Activated T-cell treated with anti-CD3 and anti-CD28 coated beads for 1 hour (primary cell): Measurements from ENCODE around the gene PLXND1.

Experiments used
- DNase-seq: peaks from one replicate; pipeline ENCODE4 v3.0.0-alpha.2; 2020; ENCODE audit warnings: low read depth

The PLXND1 gene

GRCh38 chr3:129561619-129562248 lies 44.7 kb downstream of the PLXND1 start:
- DNase-seq, result no peak

- DNase-seq, result no peak
Observed at GRCh38 chr3:129560911-129561594, 45.4 kb downstream of the PLXND1 start.

- DNase-seq, result no peak
Observed at GRCh38 chr3:129560269-129560787, 46.1 kb downstream of the PLXND1 start.

GRCh38 chr3:129559565-129560079 lies 46.9 kb downstream of the PLXND1 start:
- DNase-seq, result no peak

GRCh38 chr3:129558772-129559564 lies 47.5 kb downstream of the PLXND1 start:
- no peak for DNase-seq

- DNase-seq, result no peak
Observed at GRCh38 chr3:129558081-129558771, 48.2 kb downstream of the PLXND1 start.

GRCh38 chr3:129557548-129557894 lies 49.0 kb downstream of the PLXND1 start:
- DNase-seq, result no peak

GRCh38 chr3:129556890-129557547 lies 49.5 kb downstream of the PLXND1 start:
- DNase-seq, result no peak

- DNase-seq, result no peak
Observed at GRCh38 chr3:129556358-129556695, 50.1 kb downstream of the PLXND1 start.

GRCh38 chr3:129555616-129556357 lies 50.7 kb downstream of the PLXND1 start:
- DNase-seq, result no peak

GRCh38 chr3:129555153-129555550 lies 51.3 kb downstream of the PLXND1 start:
- no peak for DNase-seq

GRCh38 chr3:129554356-129555152 lies 51.9 kb downstream of the PLXND1 start:
- DNase-seq, result no peak

GRCh38 chr3:129553719-129554118 lies 52.8 kb downstream of the PLXND1 start:
- DNase-seq, result no peak

GRCh38 chr3:129553171-129553570 lies 53.3 kb downstream of the PLXND1 start:
- DNase-seq, result no peak

GRCh38 chr3:129552287-129553050 lies 54.0 kb downstream of the PLXND1 start:
- DNase-seq, result no peak

GRCh38 chr3:129549805-129550204 lies 56.7 kb downstream of the PLXND1 start:
- DNase-seq, result no peak

- no peak for DNase-seq
Observed at GRCh38 chr3:129549006-129549800, 57.3 kb downstream of the PLXND1 start.
